GM18520 (cell line): ENCODE data around the gene PTPRR.
A peak's percentile ranks its signal among the peaks of the same experiment; 100 is the strongest.
"Not testable (repeated sequence)": the region's sequence is repeated elsewhere in the genome, so short reads cannot be mapped to it uniquely, and the experiment has no call there.

Experiments used
- ATAC-seq: cut with Tn5 transposase; IDR thresholded peaks from one replicate; pipeline ENCODE4 v1.9.1; 2021; ENCODE audit not compliant: unreplicated experiment

The PTPRR gene

GRCh38 chr12:70752327-70752726, 168.2 kb downstream of the PTPRR start:
- ATAC-seq, result no peak

- ATAC-seq, result no peak
These were observed 170.6 kb downstream of the PTPRR start for GRCh38 chr12:70749931-70750330.

GRCh38 chr12:70748809-70749208, 171.7 kb downstream of the PTPRR start:
- no peak for ATAC-seq

- no peak for ATAC-seq
These were observed 172.9 kb downstream of the PTPRR start for GRCh38 chr12:70747445-70748260.

GRCh38 chr12:70745048-70745447, 175.5 kb downstream of the PTPRR start:
- ATAC-seq, result no peak

GRCh38 chr12:70744178-70744577, 176.4 kb downstream of the PTPRR start:
- no peak for ATAC-seq

- ATAC-seq, result no peak
These were observed 179.3 kb downstream of the PTPRR start for GRCh38 chr12:70741256-70741655.

- ATAC-seq, result no peak
These were observed 180.8 kb downstream of the PTPRR start for GRCh38 chr12:70739756-70740155.

- no peak for ATAC-seq
These were observed 184.0 kb downstream of the PTPRR start for GRCh38 chr12:70736351-70737133.

GRCh38 chr12:70735197-70735596, 185.3 kb downstream of the PTPRR start:
- ATAC-seq, result not testable (repeated sequence)

- peak; percentile 86 for ATAC-seq
These were observed 187.2 kb downstream of the PTPRR start for GRCh38 chr12:70733385-70733784.

GRCh38 chr12:70732287-70732686, 188.3 kb downstream of the PTPRR start:
- no peak for ATAC-seq

GRCh38 chr12:70730675-70731180, 189.8 kb downstream of the PTPRR start:
- ATAC-seq, result no peak

- ATAC-seq, result no peak
These were observed 196.1 kb downstream of the PTPRR start for GRCh38 chr12:70724444-70724843.

- ATAC-seq, result no peak
These were observed 197.8 kb downstream of the PTPRR start for GRCh38 chr12:70722584-70723343.

GRCh38 chr12:70721656-70722357, 198.7 kb downstream of the PTPRR start:
- no peak for ATAC-seq

GRCh38 chr12:70721216-70721615, 199.3 kb downstream of the PTPRR start:
- no peak for ATAC-seq

GRCh38 chr12:70719672-70720420, 200.7 kb downstream of the PTPRR start:
- ATAC-seq, result no peak

GRCh38 chr12:70719071-70719470, 201.5 kb downstream of the PTPRR start:
- no peak for ATAC-seq

GRCh38 chr12:70711831-70712230, 208.7 kb downstream of the PTPRR start:
- no peak for ATAC-seq
